GM12872 (cell line): Measurements from ENCODE around the gene EEF1A2.

Source experiments
- CTCF ChIP-seq: IDR thresholded peaks from 3 replicates; pipeline ENCODE4 v1.5.1; 2011; ENCODE audit warnings: low read depth, mild to moderate bottlenecking, low read length, moderate library complexity; ENCODE audit not compliant: insufficient read depth

The EEF1A2 gene

DNA sequence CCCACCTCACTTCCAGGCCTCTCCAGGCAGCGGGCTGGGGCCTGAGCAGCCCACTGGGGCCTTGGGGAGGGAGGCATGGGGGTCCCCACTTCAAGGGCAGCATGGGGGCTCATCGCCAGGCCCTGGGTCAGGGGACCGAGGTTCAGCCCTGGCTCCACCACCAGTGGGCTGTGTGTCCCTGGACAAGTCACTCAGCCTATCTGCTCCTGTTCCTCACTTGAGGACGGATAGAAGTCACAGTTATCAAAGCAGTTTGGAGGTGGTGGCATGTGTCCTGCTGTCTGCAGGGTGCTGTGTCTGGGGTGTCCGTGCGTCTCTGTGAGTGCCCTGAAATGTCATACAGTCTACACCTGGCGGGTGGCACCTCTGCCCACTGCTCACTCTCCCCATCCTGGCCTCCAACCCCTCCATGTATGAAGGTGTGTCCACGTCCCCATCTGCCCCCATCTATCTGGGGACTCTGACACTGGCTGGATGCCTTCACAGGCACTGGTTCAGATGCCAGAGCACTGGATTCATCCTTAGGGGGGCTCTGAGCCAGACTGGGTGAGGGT, 3.6 kb downstream of the EEF1A2 start:
- TF ChIP-seq CTCF: no peak

DNA sequence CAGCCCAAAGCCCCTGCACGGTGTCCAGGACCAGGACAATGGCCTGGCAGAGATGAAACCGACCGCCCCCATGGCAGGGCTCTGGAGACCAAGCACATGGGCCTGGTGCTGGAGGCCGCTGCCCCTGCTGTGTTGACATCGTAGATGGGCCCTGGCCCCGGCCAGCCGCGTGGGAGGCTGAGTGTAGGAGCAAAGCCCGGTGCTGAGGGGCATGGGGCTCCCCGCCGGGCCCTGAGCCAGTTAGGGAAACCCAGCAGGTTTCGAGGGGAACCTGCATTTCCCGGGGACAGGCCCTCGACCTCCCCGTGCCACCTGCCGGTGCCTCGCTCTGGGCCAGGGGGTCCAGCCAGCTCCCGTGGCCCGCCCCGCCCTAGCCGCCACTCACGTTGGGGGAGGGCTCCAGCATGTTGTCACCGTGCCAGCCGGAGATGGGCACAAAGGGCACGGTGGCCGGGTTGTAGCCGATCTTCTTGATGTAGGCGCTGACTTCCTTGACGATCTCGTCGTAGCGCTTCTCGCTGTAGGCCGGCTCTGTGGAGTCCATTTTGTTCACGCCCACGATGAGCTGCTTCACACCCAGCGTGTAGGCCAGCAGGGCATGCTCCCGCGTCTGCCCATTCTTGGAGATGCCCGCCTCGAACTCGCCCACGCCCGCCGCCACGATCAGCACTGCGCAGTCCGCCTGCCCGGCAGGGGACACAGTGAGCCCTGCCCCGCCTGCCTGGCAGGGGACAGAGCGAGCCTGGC, 4.3 kb downstream of the EEF1A2 start:
- no peak for TF ChIP-seq CTCF

GRCh38 chr20:63494084-63494419, 4.8 kb downstream of the EEF1A2 start:
- TF ChIP-seq CTCF: no peak

GRCh38 chr20:63493563-63494020, 5.3 kb downstream of the EEF1A2 start:
- no peak for TF ChIP-seq CTCF

DNA sequence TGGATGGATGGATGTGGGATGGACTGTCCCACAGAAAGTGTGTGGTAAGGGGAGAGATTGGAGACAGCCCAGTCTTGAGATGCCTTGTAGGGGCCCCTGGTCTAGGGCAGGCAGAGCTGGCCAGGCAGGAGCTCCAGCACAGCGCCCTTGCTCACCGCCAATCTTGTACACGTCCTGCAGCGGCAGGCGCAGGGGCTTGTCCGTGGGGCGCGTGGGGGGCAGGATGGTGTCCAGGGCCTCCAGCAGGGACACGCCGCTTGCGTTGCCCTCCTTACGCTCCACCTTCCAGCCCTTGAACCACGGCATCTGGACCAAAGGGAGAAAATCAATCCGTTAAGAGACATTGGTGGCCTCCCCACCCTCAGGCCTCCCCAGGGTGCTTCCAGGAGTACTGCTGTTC, 5.9 kb downstream of the EEF1A2 start:
- TF ChIP-seq CTCF: no peak

GRCh38 chr20:63492518-63492917, 6.4 kb downstream of the EEF1A2 start:
- TF ChIP-seq CTCF: no peak

DNA sequence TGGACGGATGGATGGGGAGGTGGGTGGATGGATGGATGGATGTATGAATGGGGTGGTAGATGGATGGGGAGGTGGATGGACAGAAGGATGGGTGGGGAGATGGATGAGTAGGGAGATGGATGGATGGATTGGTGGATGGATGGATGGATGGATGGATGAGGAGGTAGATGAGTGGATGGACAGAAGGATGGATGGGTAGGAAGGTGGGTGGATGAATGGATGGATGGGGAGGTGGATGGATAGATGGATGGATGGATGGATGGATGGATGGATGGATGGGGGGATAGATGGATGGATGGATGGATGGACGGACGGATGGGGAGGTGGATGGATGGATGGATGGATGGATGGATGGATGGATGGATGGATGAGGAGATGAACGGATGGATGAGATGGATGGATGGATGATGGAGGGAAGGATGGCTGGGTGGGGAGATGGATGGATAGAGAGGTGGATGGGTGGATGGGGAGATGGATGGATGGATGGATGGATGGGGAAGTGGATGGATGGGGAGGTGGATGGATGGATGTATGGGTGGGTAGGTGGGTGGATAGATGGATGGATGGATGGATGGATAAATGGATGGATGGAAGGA, 7.2 kb downstream of the EEF1A2 start:
- no peak for TF ChIP-seq CTCF
